ENCODE data around the gene RPRD1B. TPM values are rescaled to one million over a fixed set of nuclear protein-coding genes. Genes with fewer than 3 reads are reported as not detected.

The RPRD1B gene
- polyA plus RNA-seq, 1 of the 3 experiments (the other 2 are of a cell fraction) = 11.8 TPM

GRCh38 chr20:38117635-38118034 lies 84.1 kb downstream of the RPRD1B start (continued):
- no peak for TF ChIP-seq CTCF (IDR thresholded peaks at IDR 0.05)

GRCh38 chr20:38119446-38119845 lies 85.9 kb downstream of the RPRD1B start:
- 88% methylated on average over 6 of the region's 6 CpGs for WGBS (ENCODE audit: low lambda C conversion rate)
- H3K36me3 ChIP-seq (replicated peaks in 1 of 2; ENCODE audit: control insufficient read depth in 1 of 2, insufficient read depth in 2 of 2, low read length in 1 of 2) = no peaks in the 10 kb centered on the region
- no peaks in the 10 kb centered on the region for H3K9me2 ChIP-seq
- H2AFZ ChIP-seq (ENCODE audit: low read depth) = no peak overlapping the region
- H3K4me1 ChIP-seq (ENCODE audit: control insufficient read depth in 1 of 2, insufficient read depth in 2 of 2, low read depth in 1 of 2, low read length in 1 of 2) = peaks cover 7 to 8% of the 10 kb centered on the region in 2 experiments; a peak in 3 of 4 replicates
- H3K27me3 ChIP-seq (ENCODE audit: insufficient read depth) = no peaks in the 10 kb centered on the region
- H3K9ac ChIP-seq = no peak overlapping the region
- POLR2A ChIA-PET = no interaction called here
- peak overlapping the region in 1 of 2 experiments; percentile 89; a peak in 2 of 4 replicates for H3K27ac ChIP-seq (ENCODE audit: low read depth in 2 of 2, low read length in 1 of 2)
- DNase-seq = no peak
- H3K4me3 ChIP-seq (ENCODE audit: low read depth in 2 of 2, low read length in 1 of 2) = no peak overlapping the region
- CTCF ChIA-PET = interaction anchor here (0.6 to 1.4 kb wide), 3 partner anchors 8 to 620 kb away, joined by 3 to 4 read pairs (median 3); no protein-coding TSS in a partner anchor
- no peaks in the 10 kb centered on the region for H3K79me2 ChIP-seq (ENCODE audit: insufficient read depth)
- no peak for TF ChIP-seq FOXJ3 (CRISPR knock-in tag; IDR thresholded peaks at IDR 0.05)
- no peak for TF ChIP-seq EP300 (IDR thresholded peaks at IDR 0.05; ENCODE audit: borderline replicate concordance in 1 of 2, low read depth in 1 of 2, low read length in 1 of 2)
- no peak for TF ChIP-seq RFX5 (IDR thresholded peaks at IDR 0.05; ENCODE audit: low read length)
- TF ChIP-seq ZBTB33 (IDR thresholded peaks at IDR 0.05; ENCODE audit: borderline replicate concordance, low read depth) = no peak
- TF ChIP-seq RXRA (IDR thresholded peaks at IDR 0.05; ENCODE audit: borderline replicate concordance, low read depth) = no peak
- no peak for TF ChIP-seq FOSL2 (IDR thresholded peaks at IDR 0.05; ENCODE audit: borderline replicate concordance, low read depth)
- TF ChIP-seq MAX (IDR thresholded peaks at IDR 0.05; ENCODE audit: low read depth) = no peak
- TF ChIP-seq TAF1 (IDR thresholded peaks at IDR 0.05; ENCODE audit: borderline replicate concordance, low read depth, low read length) = no peak
- TF ChIP-seq USF2 (IDR thresholded peaks at IDR 0.05; ENCODE audit: borderline replicate concordance, low read depth, low read length) = no peak
- TF ChIP-seq RCOR1 (IDR thresholded peaks at IDR 0.05; ENCODE audit: low read length) = no peak
- no peak for TF ChIP-seq TCF12 (IDR thresholded peaks at IDR 0.05)
- TF ChIP-seq CHD2 (IDR thresholded peaks at IDR 0.05; ENCODE audit: low read length, partially characterized antibody) = no peak
- TF ChIP-seq NFIC (IDR thresholded peaks at IDR 0.05; ENCODE audit: borderline replicate concordance) = no peak
- TF ChIP-seq YY1 (IDR thresholded peaks at IDR 0.05; ENCODE audit: low read depth) = no peak
- TF ChIP-seq SMC3 (IDR thresholded peaks at IDR 0.05; ENCODE audit: low read depth, low read length) = no peak
- TF ChIP-seq IRF3 (IDR thresholded peaks at IDR 0.05; ENCODE audit: low read depth, low read length) = no peak
- no peak for TF ChIP-seq TEAD4 (IDR thresholded peaks at IDR 0.05; ENCODE audit: borderline replicate concordance, insufficient read depth)
- no peak overlapping the region for H3K4me2 ChIP-seq
- no peaks in the 10 kb centered on the region for H3K9me3 ChIP-seq
- H4K20me1 ChIP-seq (ENCODE audit: insufficient read depth) = no peaks in the 10 kb centered on the region
- peaks cover 56% of the 10 kb centered on the region for H3F3A ChIP-seq (replicated peaks; ENCODE audit: insufficient read depth)
